Measurements from ENCODE around the gene ABCA7.

The ABCA7 gene

DNA sequence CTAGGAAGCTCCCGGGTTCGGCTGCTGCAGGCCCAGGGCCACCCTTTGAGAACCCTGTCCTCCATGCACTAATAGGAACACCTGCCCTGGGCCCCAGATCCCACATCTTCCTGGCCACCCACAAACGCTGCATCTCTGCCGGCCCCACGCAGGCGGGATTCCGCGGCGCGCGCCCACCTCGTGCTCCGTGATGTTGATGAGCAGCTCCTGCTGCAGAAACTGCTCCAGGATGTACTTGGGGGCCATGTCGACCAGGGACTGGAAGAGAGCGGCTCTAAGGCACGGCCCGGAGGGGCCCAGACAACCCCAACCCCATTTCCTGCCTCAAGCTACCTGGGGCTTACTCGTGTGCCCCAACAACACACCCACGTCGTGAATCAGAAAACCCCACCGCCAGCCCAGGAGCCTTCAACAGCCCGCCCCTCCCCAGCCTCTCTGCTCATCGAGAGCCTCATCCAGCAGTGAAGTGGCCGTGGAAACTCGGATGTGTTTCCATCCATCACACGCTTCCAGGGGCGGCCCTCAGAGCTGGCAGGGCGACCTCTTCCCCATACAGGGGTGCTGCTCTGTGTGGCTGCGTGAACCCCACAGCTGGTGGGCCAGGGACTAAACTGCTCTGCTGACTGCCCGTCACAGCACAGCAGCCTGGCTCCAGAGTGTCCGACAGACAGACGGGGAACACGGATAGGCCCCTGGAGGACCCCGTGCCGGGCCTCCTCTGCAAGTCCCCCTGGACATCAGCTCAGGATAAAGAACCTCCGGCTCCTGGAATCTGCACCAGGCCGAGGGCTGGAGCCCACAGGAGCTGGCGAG, 51.0 kb downstream of the ABCA7 start:
- H3K4me2 ChIP-seq = no peak overlapping the region
- peaks cover 70% of the 10 kb centered on the region for H3K36me3 ChIP-seq
- no peaks in the 10 kb centered on the region for H3K9me3 ChIP-seq
- no peak for TF ChIP-seq Cebpa-rat (IDR thresholded peaks at IDR 0.05)
- H3K4me3 ChIP-seq = no peak overlapping the region
- H3K9ac ChIP-seq = 0 out of 2 replicates have a peak overlapping the region, but pooled peaks have one; percentile 4
- H4K20me1 ChIP-seq = peaks cover 80% of the 10 kb centered on the region
- peaks cover 61% of the 10 kb centered on the region for H3K4me1 ChIP-seq
- H3K27me3 ChIP-seq = no peaks in the 10 kb centered on the region
- H3K27ac ChIP-seq = no peak overlapping the region

DNA sequence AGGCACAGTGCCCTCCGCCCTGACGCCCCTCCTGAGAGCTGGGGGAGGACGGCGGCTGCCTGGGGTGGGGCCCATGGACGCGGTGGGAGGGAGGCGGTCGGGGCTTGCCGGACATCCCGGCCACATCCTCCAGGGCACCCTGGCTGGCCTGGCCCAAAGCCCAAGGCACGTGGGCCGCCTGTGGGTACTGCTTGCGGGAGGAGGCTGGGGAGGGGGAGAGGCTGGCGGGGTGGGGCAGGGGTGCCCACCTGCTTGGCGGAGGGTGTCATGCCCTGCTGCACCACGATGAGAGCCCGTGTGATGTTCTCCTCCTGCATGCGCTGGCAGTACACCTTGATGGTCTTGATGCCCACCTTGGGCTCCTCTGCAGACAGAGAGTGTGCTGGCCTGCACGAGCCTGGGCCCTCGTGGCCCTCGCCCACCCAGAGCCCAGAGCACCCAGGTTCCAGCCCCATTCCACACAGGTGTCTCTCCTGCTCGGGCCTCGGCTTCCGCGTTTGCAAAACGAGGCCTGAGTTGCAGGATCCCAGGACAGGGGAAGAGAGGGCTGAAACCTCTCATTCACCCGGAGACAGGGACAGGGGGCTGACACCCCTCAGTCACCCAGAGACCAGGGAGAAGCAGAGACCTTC, 51.8 kb downstream of the ABCA7 start:
- no peak overlapping the region for H3K4me3 ChIP-seq
- no peaks in the 10 kb centered on the region for H3K9me3 ChIP-seq
- TF ChIP-seq Cebpa-rat (IDR thresholded peaks at IDR 0.05) = no peak
- no peak overlapping the region for H3K9ac ChIP-seq
- no peak overlapping the region for H3K4me2 ChIP-seq
- H3K27me3 ChIP-seq = no peaks in the 10 kb centered on the region
- H3K4me1 ChIP-seq = peaks cover 59% of the 10 kb centered on the region
- peaks cover 62% of the 10 kb centered on the region for H3K36me3 ChIP-seq
- peaks cover 73% of the 10 kb centered on the region for H4K20me1 ChIP-seq
- H3K27ac ChIP-seq = no peak overlapping the region

DNA sequence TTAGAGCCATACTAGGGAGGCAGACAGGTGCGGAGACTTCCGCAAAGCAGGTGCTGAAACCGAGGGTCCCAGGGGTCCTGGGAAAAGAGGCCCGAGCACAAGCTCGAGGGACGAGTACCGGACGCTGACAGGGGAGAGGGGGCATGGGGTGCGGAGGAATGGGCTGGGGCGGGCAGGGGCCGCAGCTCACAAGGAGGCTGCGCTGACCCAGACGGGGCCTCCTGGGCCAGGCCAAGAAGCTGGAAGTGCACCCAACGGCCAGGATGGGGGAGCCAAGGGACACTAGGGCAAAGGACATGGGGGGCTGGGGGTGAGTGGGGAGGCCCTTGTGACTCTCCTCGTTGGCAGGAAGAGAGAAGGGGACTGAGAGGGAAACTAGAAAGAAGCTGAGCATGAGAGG, 53.4 kb downstream of the ABCA7 start:
- peaks cover 51% of the 10 kb centered on the region for H3K36me3 ChIP-seq
- H4K20me1 ChIP-seq = peaks cover 56% of the 10 kb centered on the region
- H3K9me3 ChIP-seq = no peaks in the 10 kb centered on the region
- no peak for TF ChIP-seq Cebpa-rat (IDR thresholded peaks at IDR 0.05)
- peak overlapping the region; percentile 97 for H3K9ac ChIP-seq
- peak overlapping the region; percentile 94 for H3K4me3 ChIP-seq
- no peaks in the 10 kb centered on the region for H3K27me3 ChIP-seq
- H3K27ac ChIP-seq = peak overlapping the region; percentile 87; the same call in 1 of the 2 replicates
- H3K4me1 ChIP-seq = peaks cover 53% of the 10 kb centered on the region
- peak overlapping the region; percentile 94 for H3K4me2 ChIP-seq

DNA sequence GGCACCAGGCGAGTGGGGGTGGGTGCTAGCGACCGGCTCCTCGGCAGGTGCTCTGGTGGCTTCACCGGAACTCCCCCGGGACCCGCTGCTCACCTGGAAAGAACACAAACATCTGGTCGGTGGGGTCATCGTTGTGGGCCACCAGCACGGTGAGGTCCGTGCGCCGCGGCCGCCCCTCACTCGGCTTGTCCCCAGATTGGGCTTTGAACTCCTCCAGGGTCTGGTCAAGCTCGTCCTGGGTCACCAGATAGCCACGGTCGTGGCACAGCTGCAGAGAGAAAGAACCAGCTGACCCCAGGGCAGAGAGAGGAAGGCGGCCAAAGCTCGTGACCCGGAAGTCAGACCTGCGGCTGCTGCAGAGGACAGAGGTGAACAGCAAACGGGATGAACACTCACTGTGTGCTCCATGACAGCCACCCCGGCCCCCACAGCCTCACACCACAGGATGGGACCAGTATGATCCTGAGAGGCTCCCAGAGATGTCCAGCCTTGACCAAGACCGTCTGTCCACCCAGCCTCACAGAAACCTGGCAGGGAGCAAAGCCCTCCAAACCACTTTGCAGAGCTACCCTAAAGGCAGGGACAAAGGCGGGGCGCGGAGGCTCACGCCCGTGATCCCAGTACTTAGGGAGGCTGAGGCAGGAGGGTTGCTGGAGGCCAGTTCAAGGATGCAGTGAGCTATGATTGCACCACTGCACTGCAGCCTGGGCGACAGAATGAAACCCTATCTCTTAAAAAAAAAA, 54.1 kb downstream of the ABCA7 start:
- Histone ChIP-seq H3K9me3 (no peaks in the 10 kb centered on the region), H4K20me1 (peaks cover 49% of the 10 kb centered on the region), H3K4me2 (peak overlapping the region; percentile 94), H3K27me3 (no peaks in the 10 kb centered on the region), H3K36me3 (peaks cover 45% of the 10 kb centered on the region), H3K4me1 (peaks cover 53% of the 10 kb centered on the region), H3K27ac (peak overlapping the region; percentile 87), H3K9ac (peak overlapping the region; percentile 97), H3K4me3 (peak overlapping the region; percentile 94)
- TF ChIP-seq Cebpa-rat (IDR thresholded peaks at IDR 0.05) = no peak

DNA sequence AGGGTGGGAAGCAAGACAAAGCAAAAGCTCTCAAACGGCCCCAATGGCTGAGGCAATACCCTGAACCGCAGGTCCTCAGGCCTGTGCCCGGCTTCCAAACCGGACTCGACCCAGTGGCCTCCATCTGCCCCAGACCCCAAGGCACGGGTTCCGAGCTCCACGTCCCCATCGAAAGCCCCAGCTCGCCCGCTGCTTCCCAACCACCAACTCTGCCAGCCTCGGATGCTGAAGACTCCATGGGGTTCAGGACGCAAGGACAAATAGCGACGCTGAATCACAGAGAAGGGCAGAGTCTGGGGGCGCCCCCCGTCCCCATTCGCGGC, 54.7 kb downstream of the ABCA7 start:
- Histone ChIP-seq H3K4me3 (peak overlapping the region; percentile 94), H3K9me3 (no peaks in the 10 kb centered on the region), H3K9ac (peak overlapping the region; percentile 97), H4K20me1 (peaks cover 43% of the 10 kb centered on the region), H3K27me3 (no peaks in the 10 kb centered on the region), H3K4me1 (peaks cover 53% of the 10 kb centered on the region), H3K4me2 (peak overlapping the region; percentile 94), H3K36me3 (peaks cover 38% of the 10 kb centered on the region), H3K27ac (peak overlapping the region; percentile 87)
- TF ChIP-seq Cebpa-rat (IDR thresholded peaks at IDR 0.05) = no peak

DNA sequence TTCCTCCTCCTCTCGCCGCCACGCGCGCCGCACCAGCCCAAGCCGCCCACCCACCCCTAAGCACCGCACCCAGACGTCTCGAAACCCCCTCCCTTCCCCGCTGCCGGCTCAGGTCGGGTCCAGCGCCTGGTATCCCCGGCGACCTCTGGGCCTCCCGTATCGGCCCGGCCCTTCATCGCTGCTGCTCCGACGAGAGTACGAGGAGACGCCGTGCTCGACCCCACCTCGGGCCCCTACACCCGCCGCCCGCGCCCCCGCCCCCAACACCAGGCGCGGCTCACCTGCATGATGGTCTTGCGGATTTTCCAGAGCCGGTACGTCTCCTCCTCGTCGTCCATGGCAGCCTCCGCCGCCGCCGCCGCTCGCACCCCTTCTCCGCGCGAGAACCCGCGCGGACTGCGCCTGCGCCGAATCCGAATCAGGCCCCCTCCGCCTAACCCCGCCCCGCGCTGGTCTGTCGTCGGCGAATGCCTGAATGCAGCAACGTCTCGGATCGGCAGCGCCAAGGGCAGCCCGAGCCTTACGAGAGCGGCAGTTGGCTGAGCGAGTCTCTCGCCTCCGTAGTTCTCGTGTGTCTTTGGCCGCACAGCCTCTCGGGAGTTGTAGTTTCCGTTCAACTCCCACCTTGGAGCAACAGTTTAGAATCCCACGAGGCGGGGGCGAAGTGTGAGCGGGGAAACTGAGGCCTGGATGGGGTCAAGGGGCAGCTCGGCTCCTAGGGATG, 55.2 kb downstream of the ABCA7 start, which contains the start of gene POLR2E:
Gene POLR2E, minus strand, starts transcription at position 398 of the 724 bp plus-strand sequence. Its CDS starts 60 bp downstream, at position 338.
- H3K27ac ChIP-seq = peak within 1 kb of the TSS; percentile 87
- TF ChIP-seq Cebpa-rat (IDR thresholded peaks at IDR 0.05) = no peak

DNA sequence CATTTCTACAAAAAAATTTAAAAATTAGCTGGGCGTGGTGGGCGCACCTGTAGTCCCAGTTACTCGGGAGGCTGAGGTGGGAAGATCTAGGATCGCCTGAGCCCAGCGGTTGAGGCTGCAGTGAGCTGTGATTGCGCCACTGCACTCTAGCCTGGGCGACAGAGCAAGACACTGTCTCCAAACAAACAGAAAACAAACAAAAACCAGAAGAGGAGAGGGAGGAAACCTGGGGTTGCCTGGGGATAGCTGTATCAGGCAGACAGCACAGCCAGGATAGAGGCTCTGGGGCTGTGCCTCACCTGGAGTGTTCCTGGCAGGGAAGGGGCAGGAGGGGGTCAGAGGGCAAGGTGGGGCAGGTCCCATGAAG, 57.9 kb downstream of the ABCA7 start:
- Histone ChIP-seq H3K9me3 (no peaks in the 10 kb centered on the region), H3K27ac (peak overlapping the region; percentile 90), H3K27me3 (no peaks in the 10 kb centered on the region), H3K4me2 (no peak overlapping the region; the same call in 1 of the 2 replicates), H4K20me1 (peaks cover 22% of the 10 kb centered on the region), H3K4me1 (peaks cover 84% of the 10 kb centered on the region), H3K4me3 (no peak overlapping the region), H3K9ac (no peak overlapping the region), H3K36me3 (peaks cover 12% of the 10 kb centered on the region)
- peak; percentile 35; the same call in 1 of the 2 replicates for TF ChIP-seq Cebpa-rat (IDR thresholded peaks at IDR 0.05)

More for the DNA sequence above, 55.2 kb downstream of the ABCA7 start, which contains the start of gene POLR2E:
- Histone ChIP-seq H3K27me3 (no peaks in the 10 kb centered on the region), H3K4me1 (peaks cover 57% of the 10 kb centered on the region), H3K4me3 (peak within 1 kb of the TSS; percentile 94), H3K9me3 (no peaks in the 10 kb centered on the region), H3K36me3 (peaks cover 37% of the 10 kb centered on the region), H4K20me1 (peaks cover 42% of the 10 kb centered on the region), H3K4me2 (peak within 1 kb of the TSS; percentile 94), H3K9ac (peak within 1 kb of the TSS; percentile 97)

DNA sequence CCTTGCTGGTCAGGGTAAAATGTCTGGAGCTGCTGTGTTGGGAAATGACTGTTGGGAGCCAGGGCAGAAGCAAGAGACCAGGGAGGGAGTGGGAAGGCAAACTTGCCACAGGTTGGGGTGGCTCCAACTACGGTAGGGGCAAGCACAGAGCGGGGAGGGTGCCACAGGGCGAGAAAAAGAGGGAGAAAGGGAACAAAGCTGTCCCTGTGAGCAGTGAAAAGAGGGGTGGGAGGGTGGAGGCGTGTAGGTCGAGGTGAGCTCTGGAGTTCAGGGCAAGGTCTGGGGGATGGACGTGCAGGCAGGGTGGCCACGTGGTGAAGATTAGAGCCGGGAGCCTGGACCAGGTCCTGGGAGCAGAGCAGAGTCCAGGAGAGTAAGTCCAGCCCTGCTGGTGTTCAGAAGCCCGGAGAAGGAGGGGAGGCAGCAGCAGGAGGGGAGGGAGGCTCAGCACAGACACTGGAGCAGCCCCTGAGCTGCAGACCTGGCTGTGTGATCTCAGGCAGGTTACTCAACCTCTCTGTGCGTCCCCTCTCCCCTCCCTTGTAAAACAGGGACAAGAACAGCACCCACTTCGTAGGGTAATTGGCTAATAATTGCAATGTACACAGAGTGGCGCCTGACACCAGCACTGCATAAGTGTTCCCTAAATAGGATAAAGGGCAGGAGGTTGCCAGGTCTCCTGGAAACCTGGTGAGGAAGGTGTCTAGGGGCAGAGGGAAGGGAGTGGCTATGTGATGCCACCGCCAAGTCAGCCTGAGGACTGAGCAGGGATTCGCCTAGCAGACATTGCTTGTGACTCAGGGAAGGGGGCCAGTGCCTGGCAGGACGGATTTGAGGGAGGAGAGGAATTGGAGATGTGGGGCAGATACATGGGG, 58.5 kb downstream of the ABCA7 start:
- H3K4me3 ChIP-seq = no peak overlapping the region
- H4K20me1 ChIP-seq = peaks cover 16% of the 10 kb centered on the region
- no peak for TF ChIP-seq Cebpa-rat (IDR thresholded peaks at IDR 0.05)
- peaks cover 85% of the 10 kb centered on the region for H3K4me1 ChIP-seq
- peak overlapping the region; percentile 84 for H3K4me2 ChIP-seq
- H3K27me3 ChIP-seq = no peaks in the 10 kb centered on the region
- no peaks in the 10 kb centered on the region for H3K9me3 ChIP-seq
- peaks cover 6% of the 10 kb centered on the region for H3K36me3 ChIP-seq
- no peak overlapping the region for H3K9ac ChIP-seq
- peak overlapping the region; percentile 90 for H3K27ac ChIP-seq
